Measurements from ENCODE around the gene PHLDB1.

The PHLDB1 gene

DNA sequence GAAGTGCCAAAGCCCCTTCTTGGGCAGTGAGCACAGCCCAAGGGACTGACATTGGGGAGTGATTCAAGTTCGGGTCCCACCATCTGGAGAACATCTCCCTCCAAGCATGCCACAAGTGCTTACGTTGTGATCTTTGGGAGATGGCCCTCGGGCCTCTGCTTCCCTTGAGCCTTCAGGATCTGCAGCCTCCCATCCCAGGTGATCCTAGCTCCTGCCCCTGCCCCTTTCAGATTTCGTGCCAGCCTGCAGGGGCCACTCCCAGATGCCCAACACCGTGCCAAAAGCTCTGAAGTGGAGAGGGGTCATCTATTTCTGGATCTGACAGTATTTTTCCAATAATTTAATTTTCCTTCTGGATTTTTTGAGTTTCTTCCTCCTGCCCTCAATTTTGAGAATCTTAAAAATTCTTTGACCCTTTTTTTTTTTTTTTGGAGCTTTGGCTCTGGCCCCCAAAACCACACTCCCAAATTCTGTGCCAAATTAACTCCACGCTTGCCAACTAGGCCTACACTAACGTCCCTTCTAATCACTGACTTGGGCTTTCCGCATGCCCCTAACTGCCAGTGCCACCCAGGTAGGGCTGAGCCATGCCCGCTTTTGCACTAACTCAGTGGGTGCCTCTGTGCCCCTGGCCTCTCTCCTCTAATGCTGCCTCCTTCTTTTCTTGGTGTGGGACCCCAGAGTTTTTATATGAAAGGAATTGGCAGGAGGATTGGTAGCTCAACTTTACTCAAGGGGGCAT, 25.3 kb downstream of the PHLDB1 start:
- Histone ChIP-seq H3K4me3 (ENCODE audit: low read depth in 1 of 2, low read length in 2 of 2) (no peak overlapping the region), H4K20me1 (ENCODE audit: insufficient read depth, low read length) (no peaks in the 10 kb centered on the region), H3K9me3 (ENCODE audit: insufficient read depth, low read length, severe bottlenecking) (no peaks in the 10 kb centered on the region), H3K27ac (ENCODE audit: low read length) (no peak overlapping the region), H2AFZ (ENCODE audit: low read depth, low read length) (no peak overlapping the region), H3K79me2 (ENCODE audit: insufficient read depth, low read length) (no peaks in the 10 kb centered on the region), H3K27me3 (ENCODE audit: insufficient read depth, low read length, poor library complexity) (peaks cover 25% of the 10 kb centered on the region), H3K36me3 (ENCODE audit: insufficient read depth, low read length) (no peaks in the 10 kb centered on the region), H3K4me1 (ENCODE audit: insufficient read depth, low read length) (no peaks in the 10 kb centered on the region), H3K4me2 (ENCODE audit: insufficient read depth, low read length) (no peak overlapping the region), H3K9ac (ENCODE audit: low read depth, low read length) (no peak overlapping the region)
- DNase-seq: no peak
- TF ChIP-seq EZH2 (IDR thresholded peaks at IDR 0.05; ENCODE audit: borderline replicate concordance, low read depth, low read length, severe bottlenecking): no peak
- TF ChIP-seq, protein P1, sequence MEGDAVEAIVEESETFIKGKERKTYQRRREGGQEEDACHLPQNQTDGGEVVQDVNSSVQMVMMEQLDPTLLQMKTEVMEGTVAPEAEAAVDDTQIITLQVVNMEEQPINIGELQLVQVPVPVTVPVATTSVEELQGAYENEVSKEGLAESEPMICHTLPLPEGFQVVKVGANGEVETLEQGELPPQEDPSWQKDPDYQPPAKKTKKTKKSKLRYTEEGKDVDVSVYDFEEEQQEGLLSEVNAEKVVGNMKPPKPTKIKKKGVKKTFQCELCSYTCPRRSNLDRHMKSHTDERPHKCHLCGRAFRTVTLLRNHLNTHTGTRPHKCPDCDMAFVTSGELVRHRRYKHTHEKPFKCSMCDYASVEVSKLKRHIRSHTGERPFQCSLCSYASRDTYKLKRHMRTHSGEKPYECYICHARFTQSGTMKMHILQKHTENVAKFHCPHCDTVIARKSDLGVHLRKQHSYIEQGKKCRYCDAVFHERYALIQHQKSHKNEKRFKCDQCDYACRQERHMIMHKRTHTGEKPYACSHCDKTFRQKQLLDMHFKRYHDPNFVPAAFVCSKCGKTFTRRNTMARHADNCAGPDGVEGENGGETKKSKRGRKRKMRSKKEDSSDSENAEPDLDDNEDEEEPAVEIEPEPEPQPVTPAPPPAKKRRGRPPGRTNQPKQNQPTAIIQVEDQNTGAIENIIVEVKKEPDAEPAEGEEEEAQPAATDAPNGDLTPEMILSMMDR (IDR thresholded peaks at IDR 0.05; ENCODE audit: borderline replicate concordance, extremely low read depth, low read length, poor library complexity, severe bottlenecking): no peak
- no peak for ATAC-seq (ENCODE audit: insufficient read depth, low read depth)

DNA sequence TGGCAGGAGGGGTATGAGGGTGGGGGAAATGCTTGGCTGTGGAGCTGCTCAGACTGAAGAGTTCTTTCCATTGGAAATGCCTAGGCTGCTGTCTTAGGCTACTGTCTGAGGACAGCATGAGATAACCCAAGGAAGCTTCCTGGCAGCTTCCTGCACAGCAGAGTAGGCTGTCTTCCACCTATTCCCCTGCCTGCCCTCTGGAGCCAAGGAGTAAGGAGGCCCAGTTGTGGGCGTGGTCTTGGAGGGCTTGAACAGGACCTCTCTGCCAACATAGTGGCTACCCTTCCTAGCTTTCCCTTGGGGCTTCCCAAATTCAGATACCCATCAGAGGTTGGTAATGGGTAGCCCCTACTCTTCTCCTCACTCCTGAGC, 25.9 kb downstream of the PHLDB1 start:
- Histone ChIP-seq H3K4me1 (ENCODE audit: insufficient read depth, low read length) (no peaks in the 10 kb centered on the region), H3K4me3 (ENCODE audit: low read depth in 1 of 2, low read length in 2 of 2) (no peak overlapping the region), H3K36me3 (ENCODE audit: insufficient read depth, low read length) (no peaks in the 10 kb centered on the region), H3K4me2 (ENCODE audit: insufficient read depth, low read length) (no peak overlapping the region), H3K27ac (ENCODE audit: low read length) (no peak overlapping the region), H2AFZ (ENCODE audit: low read depth, low read length) (no peak overlapping the region), H3K9ac (ENCODE audit: low read depth, low read length) (no peak overlapping the region), H4K20me1 (ENCODE audit: insufficient read depth, low read length) (no peaks in the 10 kb centered on the region), H3K9me3 (ENCODE audit: insufficient read depth, low read length, severe bottlenecking) (no peaks in the 10 kb centered on the region), H3K79me2 (ENCODE audit: insufficient read depth, low read length) (no peaks in the 10 kb centered on the region), H3K27me3 (ENCODE audit: insufficient read depth, low read length, poor library complexity) (peaks cover 25% of the 10 kb centered on the region)
- TF ChIP-seq, protein P1 (IDR thresholded peaks at IDR 0.05; ENCODE audit: borderline replicate concordance, extremely low read depth, low read length, poor library complexity, severe bottlenecking): no peak
- no peak for TF ChIP-seq EZH2 (IDR thresholded peaks at IDR 0.05; ENCODE audit: borderline replicate concordance, low read depth, low read length, severe bottlenecking)
- ATAC-seq (ENCODE audit: insufficient read depth, low read depth): no peak
- no peak for DNase-seq

DNA sequence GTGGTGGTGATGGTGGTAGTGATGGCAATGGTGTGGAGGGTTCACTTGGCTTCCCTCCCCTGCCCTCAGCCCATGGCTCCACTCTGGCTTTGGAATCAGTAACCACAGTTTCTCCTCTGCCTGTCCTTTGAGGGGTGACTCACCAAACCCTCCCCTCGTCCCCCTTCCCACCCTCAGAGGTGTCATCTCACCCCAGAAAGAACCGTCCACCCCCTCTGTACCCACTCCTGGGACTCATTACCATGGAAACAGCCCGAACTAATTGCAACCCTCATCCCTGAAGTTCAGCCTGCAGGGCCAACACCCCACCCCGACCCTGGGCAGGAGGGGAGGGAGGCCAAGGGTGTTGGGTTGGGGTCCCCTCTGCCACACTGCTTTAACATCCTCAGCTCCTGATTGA, 26.6 kb downstream of the PHLDB1 start:
- DNase-seq (no peak), ATAC-seq (ENCODE audit: insufficient read depth, low read depth) (no peak)
- no peak overlapping the region for H3K4me2 ChIP-seq (ENCODE audit: insufficient read depth, low read length)
- TF ChIP-seq, protein P1 (IDR thresholded peaks at IDR 0.05; ENCODE audit: borderline replicate concordance, extremely low read depth, low read length, poor library complexity, severe bottlenecking): no peak
- no peak for TF ChIP-seq EZH2 (IDR thresholded peaks at IDR 0.05; ENCODE audit: borderline replicate concordance, low read depth, low read length, severe bottlenecking)
- no peaks in the 10 kb centered on the region for H4K20me1 ChIP-seq (ENCODE audit: insufficient read depth, low read length)
- H3K4me1 ChIP-seq (ENCODE audit: insufficient read depth, low read length): no peaks in the 10 kb centered on the region
- H3K36me3 ChIP-seq (ENCODE audit: insufficient read depth, low read length): no peaks in the 10 kb centered on the region
- H3K79me2 ChIP-seq (ENCODE audit: insufficient read depth, low read length): no peaks in the 10 kb centered on the region
- H3K4me3 ChIP-seq (ENCODE audit: low read depth in 1 of 2, low read length in 2 of 2): no peak overlapping the region
- no peak overlapping the region for H2AFZ ChIP-seq (ENCODE audit: low read depth, low read length)
- H3K27me3 ChIP-seq (ENCODE audit: insufficient read depth, low read length, poor library complexity): peaks cover 25% of the 10 kb centered on the region
- no peak overlapping the region for H3K27ac ChIP-seq (ENCODE audit: low read length)
- no peak overlapping the region for H3K9ac ChIP-seq (ENCODE audit: low read depth, low read length)
- H3K9me3 ChIP-seq (ENCODE audit: insufficient read depth, low read length, severe bottlenecking): no peaks in the 10 kb centered on the region

All from DND-41 (cell line).